Liver (tissue), 9 donors: ENCODE measurements around the gene DCPS. TPM values are rescaled to one million over a fixed set of nuclear protein-coding genes. Genes with fewer than 3 reads are reported as not detected.
"Not testable (repeated sequence)": the region's sequence is repeated elsewhere in the genome, so short reads cannot be mapped to it uniquely, and the experiment has no call there.

Source experiments
- DNase-seq: peaks from one replicate; pipeline ENCODE4 v3.0.0-alpha.2; 2017; ENCODE audit warnings: low spot score
- H3K27ac ChIP-seq, 2 donors: one replicate each; pipeline ENCODE4 v1.7.0; 2013; ENCODE audit warnings: inconsistent platforms in 2 of 2, low read length in 2 of 2, control low read depth in 1 of 2, low read depth in 1 of 2, mild to moderate bottlenecking in 1 of 2
- H3K27me3 ChIP-seq, 4 donors: one replicate each; pipeline versions ENCODE4 v1.6.1 to v1.7.0; 2013; ENCODE audit warnings: low read length in 3 of 4, inconsistent platforms in 1 of 4, mild to moderate bottlenecking in 1 of 4, moderate library complexity in 1 of 4; ENCODE audit not compliant: control insufficient read depth in 4 of 4, insufficient read depth in 4 of 4
- H3K36me3 ChIP-seq, 4 donors: one replicate each; pipeline versions ENCODE4 v1.6.1 to v1.7.0; 2013; ENCODE audit warnings: low read length in 3 of 4, mild to moderate bottlenecking in 3 of 4, low read depth in 1 of 4, moderate library complexity in 1 of 4; ENCODE audit not compliant: control insufficient read depth in 4 of 4, insufficient read depth in 3 of 4
- H3K4me1 ChIP-seq, 4 donors: one replicate each; pipeline versions ENCODE4 v1.6.1 to v1.7.0; 2013; ENCODE audit warnings: low read length in 3 of 4, mild to moderate bottlenecking in 3 of 4, moderate library complexity in 1 of 4; ENCODE audit not compliant: control insufficient read depth in 4 of 4, insufficient read depth in 4 of 4
- H3K4me3 ChIP-seq, 3 donors: one replicate each; pipeline versions ENCODE4 v1.6.1 to v1.7.0; 2013; ENCODE audit warnings: low read length in 3 of 3, control low read depth in 1 of 3, low read depth in 1 of 3, mild to moderate bottlenecking in 1 of 3
- H3K9ac ChIP-seq, 2 donors: one replicate each; pipeline ENCODE4 v1.7.0; 2013; ENCODE audit warnings: low read length in 2 of 2, mild to moderate bottlenecking in 2 of 2, moderate library complexity in 2 of 2, control low read depth in 1 of 2, low read depth in 1 of 2
- H3K9me3 ChIP-seq, 4 donors: one replicate each; pipeline versions ENCODE4 v1.6.1 to v1.7.0; 2013; ENCODE audit warnings: low read length in 3 of 4; ENCODE audit not compliant: control insufficient read depth in 4 of 4
- ATF3 ChIP-seq: IDR thresholded peaks from 2 replicates; pipeline ENCODE4 v1.6.1; 2016; ENCODE audit warnings: antibody characterized with exemption
- FOXA1 ChIP-seq: IDR thresholded peaks from 2 replicates; pipeline ENCODE4 v1.6.1; 2016; ENCODE audit warnings: antibody characterized with exemption
- HNF4A ChIP-seq, 2 donors: conservative IDR thresholded peaks; 2 replicates each; pipeline ENCODE4 v1.6.1; 2016; ENCODE audit warnings: antibody characterized with exemption in 2 of 2, mild to moderate bottlenecking in 2 of 2
- HNF4G ChIP-seq: IDR thresholded peaks from 2 replicates; pipeline ENCODE4 v1.6.1; 2016; ENCODE audit warnings: antibody characterized with exemption
- MAX ChIP-seq: IDR thresholded peaks from 2 replicates; pipeline ENCODE4 v1.6.1; 2016; ENCODE audit warnings: antibody characterized with exemption
- NR2F2 ChIP-seq: IDR thresholded peaks from 2 replicates; pipeline ENCODE4 v1.6.1; 2016; ENCODE audit warnings: antibody characterized with exemption
- RAD21 ChIP-seq, 2 donors: IDR thresholded peaks; 2 replicates each; pipeline ENCODE4 v1.6.1; 2016; ENCODE audit warnings: antibody characterized with exemption in 2 of 2, mild to moderate bottlenecking in 2 of 2
- RXRA ChIP-seq, 2 donors: IDR thresholded peaks; 2 replicates each; pipeline ENCODE4 v1.6.1; 2017 to 2018; ENCODE audit warnings: antibody characterized with exemption in 2 of 2, mild to moderate bottlenecking in 1 of 2
- TAF1 ChIP-seq: conservative IDR thresholded peaks from 2 replicates; pipeline ENCODE4 v1.6.1; 2016; ENCODE audit warnings: antibody characterized with exemption, mild to moderate bottlenecking
- whole genome bisulfite sequencing: extraction: QIAGEN DNeasy Blood & Tissue Kit; methylation state at CpG from one replicate; pipeline ENCODE4 v1.1.7; 2013; 5-methylcytosine and 5-hydroxymethylcytosine counted together
- polyA plus RNA-seq, 2 donors: library from polyadenylated mRNA; stranded (reverse) in 1 of 2; unstranded in 1 of 2; fragments of 200-250 nt in 1 of 2; fragments of >200 nt in 1 of 2; fragmentation: Nextera tagmentation in 1 of 2; extraction: Ambion mirVana in 1 of 2; gene quantifications; one replicate each; pipeline versions ENCODE4 v1.2.1 to v1.2.3, GENCODE V29; 2013 to 2015
- total RNA-seq, 2 donors: library from RNA; depleted of rRNA; stranded (reverse); fragments of >200 nt; gene quantifications; one replicate each; pipeline ENCODE4 v1.2.3, GENCODE V29; 2014
- donor health status: healthy.
- donor health status: healthy.
- donor health status: healthy.
- donor health status: healthy.
- donor health status: healthy.

The DCPS gene
- total and polyA plus RNA-seq, 4 donors, result 5.6 to 61.0 (median 19.0) TPM

GRCh38 chr11:126380909-126381308 is 77.0 kb downstream of the DCPS start:
- no peaks in the 10 kb centered on the region for H3K27me3 ChIP-seq
- no peak for DNase-seq
- no peaks in the 10 kb centered on the region for H3K9me3 ChIP-seq
- no peak overlapping the region for H3K9ac ChIP-seq
- no peak for TF ChIP-seq NR2F2
- TF ChIP-seq FOXA1, result no peak
- TF ChIP-seq MAX, result no peak
- H3K27ac ChIP-seq, result no peak overlapping the region
- 97% methylated on average over 4 of the region's 4 CpGs for WGBS
- no peaks in the 10 kb centered on the region for H3K36me3 ChIP-seq
- H3K4me3 ChIP-seq, result no peak overlapping the region
- H3K4me1 ChIP-seq, result peaks cover 0 to 12% (median 6%) of the 10 kb centered on the region in 4 donors

- H3K9ac ChIP-seq, H3K27me3 ChIP-seq, H3K27ac ChIP-seq, DNase-seq, H3K9me3 ChIP-seq, H3K4me3 ChIP-seq, H3K36me3 ChIP-seq: not testable (repeated sequence)
- 72% methylated on average over 6 of the region's 10 CpGs for WGBS
- peaks cover 3 to 21% (median 12%) of the 10 kb centered on the region in 4 donors for H3K4me1 ChIP-seq
These were observed 78.1 kb downstream of the DCPS start for GRCh38 chr11:126381960-126382359.

- H3K4me1 ChIP-seq, result peaks cover 5 to 22% (median 12%) of the 10 kb centered on the region in 4 donors
These were observed 78.8 kb downstream of the DCPS start for GRCh38 chr11:126382641-126383040.

GRCh38 chr11:126383339-126384335 is 79.8 kb downstream of the DCPS start:
- no peak for TF ChIP-seq TAF1
- TF ChIP-seq ATF3, result no peak
- no peak for TF ChIP-seq NR2F2
- TF ChIP-seq HNF4G, result no peak
- TF ChIP-seq MAX, result no peak
- TF ChIP-seq RXRA (IDR thresholded peaks at IDR 0.05), result no peak
- no peak for TF ChIP-seq FOXA1
- TF ChIP-seq HNF4A (conservative IDR thresholded peaks at IDR 0.05), result no peak
- no peak for TF ChIP-seq RAD21 (IDR thresholded peaks at IDR 0.05)
- Histone ChIP-seq H3K27ac (no peak overlapping the region), H3K9ac (no peak overlapping the region), H3K27me3 (no peaks in the 10 kb centered on the region), H3K36me3 (no peaks in the 10 kb centered on the region), H3K4me1 (peaks cover 5 to 22% (median 12%) of the 10 kb centered on the region in 4 donors), H3K4me3 (no peak overlapping the region), H3K9me3 (no peaks in the 10 kb centered on the region)
- 93% methylated on average over 20 of the region's 20 CpGs for WGBS
- DNase-seq, result no peak

More at GRCh38 chr11:126382641-126383040, 78.8 kb downstream of the DCPS start:
- not testable (repeated sequence) for H3K9me3 ChIP-seq, H3K27ac ChIP-seq, H3K36me3 ChIP-seq, DNase-seq, H3K27me3 ChIP-seq, H3K4me3 ChIP-seq, H3K9ac ChIP-seq
- WGBS, result 91% methylated on average over 4 of the region's 4 CpGs
